ENCODE measurements around the gene TGM1. TPM values are rescaled to one million over a fixed set of nuclear protein-coding genes. Genes with fewer than 3 reads are reported as not detected.

Gene TGM1
- total and polyA plus RNA-seq, 2 experiments from 2014 or later = 0.31 to 0.63 TPM

DNA sequence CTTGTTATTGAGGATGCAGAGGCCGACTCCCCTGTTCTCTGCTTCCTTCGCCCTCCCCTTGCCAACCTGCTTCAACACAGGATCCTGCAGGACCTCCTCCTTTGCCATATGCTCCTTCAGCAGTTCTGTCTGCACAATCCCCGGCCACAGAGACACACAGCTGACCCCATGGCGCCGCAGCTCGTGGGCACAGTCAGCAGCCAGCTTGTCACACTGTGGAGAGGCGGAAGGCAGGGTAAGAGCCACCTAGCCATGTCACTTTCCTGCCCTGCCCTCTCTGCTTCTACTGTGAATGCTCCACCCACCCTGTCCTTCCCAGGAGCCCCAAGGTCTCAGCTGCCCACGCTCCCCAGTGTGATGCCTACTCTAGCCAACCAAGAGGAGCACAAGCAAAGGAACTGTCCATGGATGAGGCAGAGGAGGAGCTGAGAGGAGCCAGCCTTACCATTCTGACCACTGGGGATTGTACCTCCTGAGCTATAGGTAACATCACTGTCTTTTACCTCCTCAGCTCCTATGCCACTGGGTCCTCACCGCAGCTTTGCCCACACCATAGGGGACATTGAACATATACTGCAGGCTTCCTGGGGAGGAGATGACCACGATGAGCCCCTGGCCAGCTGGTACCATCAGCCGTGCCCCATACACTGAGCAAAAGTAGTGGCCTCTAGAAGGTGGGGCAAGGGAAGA lies 29.3 kb upstream of the TGM1 start (continued):
- TF ChIP-seq ZNF462 (CRISPR knock-in tag; IDR thresholded peaks at IDR 0.05) (no peak), ETS1 (IDR thresholded peaks at IDR 0.05) (no peak), POLR2AphosphoS5 (IDR thresholded peaks at IDR 0.05; ENCODE audit: low read depth) (no peak), STAT1 (IDR thresholded peaks at IDR 0.05; ENCODE audit: unreplicated experiment) (no peak), EZH2 (IDR thresholded peaks at IDR 0.05; ENCODE audit: low read depth, unreplicated experiment) (no peak), CREB1 (CRISPR knock-in tag; IDR thresholded peaks at IDR 0.05; ENCODE audit: low read depth) (no peak), ZNF114 (CRISPR knock-in tag; IDR thresholded peaks at IDR 0.05) (no peak)
- TF ChIP-seq, protein P1, sequence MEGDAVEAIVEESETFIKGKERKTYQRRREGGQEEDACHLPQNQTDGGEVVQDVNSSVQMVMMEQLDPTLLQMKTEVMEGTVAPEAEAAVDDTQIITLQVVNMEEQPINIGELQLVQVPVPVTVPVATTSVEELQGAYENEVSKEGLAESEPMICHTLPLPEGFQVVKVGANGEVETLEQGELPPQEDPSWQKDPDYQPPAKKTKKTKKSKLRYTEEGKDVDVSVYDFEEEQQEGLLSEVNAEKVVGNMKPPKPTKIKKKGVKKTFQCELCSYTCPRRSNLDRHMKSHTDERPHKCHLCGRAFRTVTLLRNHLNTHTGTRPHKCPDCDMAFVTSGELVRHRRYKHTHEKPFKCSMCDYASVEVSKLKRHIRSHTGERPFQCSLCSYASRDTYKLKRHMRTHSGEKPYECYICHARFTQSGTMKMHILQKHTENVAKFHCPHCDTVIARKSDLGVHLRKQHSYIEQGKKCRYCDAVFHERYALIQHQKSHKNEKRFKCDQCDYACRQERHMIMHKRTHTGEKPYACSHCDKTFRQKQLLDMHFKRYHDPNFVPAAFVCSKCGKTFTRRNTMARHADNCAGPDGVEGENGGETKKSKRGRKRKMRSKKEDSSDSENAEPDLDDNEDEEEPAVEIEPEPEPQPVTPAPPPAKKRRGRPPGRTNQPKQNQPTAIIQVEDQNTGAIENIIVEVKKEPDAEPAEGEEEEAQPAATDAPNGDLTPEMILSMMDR (conservative IDR thresholded peaks at IDR 0.05; ENCODE audit: low read depth in 2 of 2) = no peak
